HCT116 (cell line): ENCODE results near the gene GOLGA1. TPM values are rescaled to one million over a fixed set of nuclear protein-coding genes. Genes with fewer than 3 reads are reported as not detected.
"Not testable (repeated sequence)": the region's sequence is repeated elsewhere in the genome, so short reads cannot be mapped to it uniquely, and the experiment has no call there.

Source experiments
- ATAC-seq: fragments of 200-7000 bp; cut with Tn5 transposase; 2 replicates; pipeline ENCODE4 v1.9.1; 2020; ENCODE audit warnings: mild to moderate bottlenecking, moderate library complexity
- BruUV-seq: library from RNA; stranded (reverse); fragments of 400-500 nt; replicated peaks from 2 replicates; lab custom pipeline; 2021; lab: Mats Ljungman, UMichigan
- CTCF ChIA-PET: fragments of 300-600 bp; sonication (Branson Sonifier 250); formaldehyde crosslinking; loops from one replicate; lab custom pipeline; 2021; ENCODE audit warnings: antibody characterized with exemption; lab: Charles Lee
- POLR2A ChIA-PET: fragments of 300-600, 350-600 bp; sonication (Branson Sonifier 250); formaldehyde crosslinking; loops from one replicate; lab custom pipeline; 2021; ENCODE audit warnings: antibody characterized with exemption; lab: Charles Lee
- RAD21 ChIA-PET, 2 experiments: fragments of 300-600 bp; sonication (Branson Sonifier 250); formaldehyde crosslinking; loops; one replicate each; lab custom pipeline; 2023; ENCODE audit warnings: low total read pairs in 2 of 2; ENCODE audit not compliant: uncharacterized antibody in 2 of 2, unreplicated experiment in 2 of 2, low non-redundant PET in 1 of 2; lab: Charles Lee
- DNase-seq: peaks from one replicate; pipeline ENCODE4 v3.0.0-alpha.2; 2010; ENCODE audit warnings: low read depth, low spot score
- H2AFZ ChIP-seq: fragments of 200-600 bp; shearing (Covaris generic), sonication (generic); 2 replicates; pipeline ENCODE4 v1.6.1; 2017; ENCODE audit warnings: low read depth, mixed run types, mixed read lengths, antibody characterized with exemption, low read length; ENCODE audit not compliant: poor library complexity, severe bottlenecking
- H3K27ac ChIP-seq: 2 replicates; pipeline ENCODE4 v1.5.1; 2012; ENCODE audit warnings: low read depth, low read length
- H3K27me3 ChIP-seq: fragments of 200-600 bp; sonication (generic); 2 replicates; pipeline ENCODE4 v1.6.1; 2016; ENCODE audit warnings: mixed run types, low read length, mixed read lengths; ENCODE audit not compliant: insufficient read depth
- H3K36me3 ChIP-seq, 2 experiments: fragments of 200-500 bp in 1 of 2; fragments of 200-600 bp in 1 of 2; sonication (Bioruptor generic) in 1 of 2; sonication (generic) in 1 of 2; 2 replicates each; pipeline versions ENCODE4 v1.5.1 to v1.6.1; 2014 to 2016; ENCODE audit warnings: low read length in 2 of 2, inconsistent platforms in 1 of 2, mixed read lengths in 1 of 2, mixed run types in 1 of 2; ENCODE audit not compliant: insufficient read depth in 2 of 2, control insufficient read depth in 1 of 2
- H3K4me1 ChIP-seq, 2 experiments: fragments of 200-600 bp in 1 of 2; sonication (generic) in 1 of 2; 2 replicates each; pipeline versions ENCODE4 v1.5.1 to v1.6.1; 2012 to 2017; ENCODE audit warnings: low read length in 2 of 2, inconsistent platforms in 1 of 2, mild to moderate bottlenecking in 1 of 2, mixed read lengths in 1 of 2, mixed run types in 1 of 2, moderate library complexity in 1 of 2; ENCODE audit not compliant: insufficient read depth in 2 of 2, control insufficient read depth in 1 of 2
- H3K4me2 ChIP-seq: fragments of 200-600 bp; sonication (generic); 2 replicates; pipeline ENCODE4 v1.6.1; 2017; ENCODE audit warnings: mixed run types, low read length, mixed read lengths
- H3K4me3 ChIP-seq, 2 experiments: fragments of 200-600 bp in 1 of 2; sonication (generic) in 1 of 2; replicated peaks in 1 of 2; 2 replicates each; pipeline ENCODE4 v1.5.1; 2011 to 2016; ENCODE audit warnings: low read length in 2 of 2, control low read depth in 1 of 2, low read depth in 1 of 2, mild to moderate bottlenecking in 1 of 2, mixed read lengths in 1 of 2, mixed run types in 1 of 2
- H3K79me2 ChIP-seq: fragments of 200-600 bp; sonication (generic); 2 replicates; pipeline ENCODE4 v1.6.1; 2017; ENCODE audit warnings: mild to moderate bottlenecking, mixed run types, low read length, moderate library complexity, mixed read lengths; ENCODE audit not compliant: insufficient read depth
- H3K9ac ChIP-seq: fragments of 200-600 bp; sonication (generic); 2 replicates; pipeline ENCODE4 v1.6.1; 2016; ENCODE audit warnings: low read length, mixed read lengths
- H3K9me2 ChIP-seq: fragments of 200-600 bp; sonication (generic), shearing (Covaris generic); 2 replicates; pipeline ENCODE4 v1.6.1; 2017; ENCODE audit warnings: mixed run types, mild to moderate bottlenecking, moderate library complexity; ENCODE audit not compliant: insufficient read depth
- H3K9me3 ChIP-seq, 2 experiments: fragments of 200-500 bp in 1 of 2; fragments of 200-600 bp in 1 of 2; sonication (Bioruptor generic) in 1 of 2; sonication (generic) in 1 of 2; 2 replicates each; pipeline ENCODE4 v1.6.1; 2014 to 2017; ENCODE audit warnings: low read length in 2 of 2, mixed read lengths in 2 of 2, inconsistent platforms in 1 of 2, low read depth in 1 of 2, mild to moderate bottlenecking in 1 of 2, mixed run types in 1 of 2, moderate library complexity in 1 of 2; ENCODE audit not compliant: control insufficient read depth in 1 of 2, insufficient read depth in 1 of 2
- H4K20me1 ChIP-seq: fragments of 200-600 bp; sonication (generic), shearing (Covaris generic); 2 replicates; pipeline ENCODE4 v1.6.1; 2017; ENCODE audit warnings: mixed run types, mild to moderate bottlenecking, moderate library complexity; ENCODE audit not compliant: insufficient read depth
- CTCF ChIP-seq, 3 experiments: fragments of 200-600 bp in 1 of 3; sonication (generic) in 1 of 3; IDR thresholded peaks in 2 of 3; conservative IDR thresholded peaks in 1 of 3; 2 replicates each; pipeline ENCODE4 v1.5.1; 2012 to 2017; ENCODE audit warnings: low read depth in 2 of 3, low read length in 2 of 3, antibody characterized with exemption in 1 of 3, borderline replicate concordance in 1 of 3, control low read depth in 1 of 3, mild to moderate bottlenecking in 1 of 3, mixed read lengths in 1 of 3, mixed run types in 1 of 3, moderate library complexity in 1 of 3; ENCODE audit not compliant: insufficient read depth in 1 of 3
- EGR1 ChIP-seq: IDR thresholded peaks from 2 replicates; pipeline ENCODE4 v1.6.1; 2012; ENCODE audit warnings: low read depth
- EZH2phosphoT487 ChIP-seq: fragments of 200-600 bp; IDR thresholded peaks from 2 replicates; pipeline ENCODE4 v1.6.1; 2018; ENCODE audit warnings: antibody characterized with exemption, borderline replicate concordance
- JUND ChIP-seq: IDR thresholded peaks from 2 replicates; pipeline ENCODE4 v1.6.1; 2012
- intact Hi-C: fragments of 100-400 bp; cut with micrococcal nuclease; formaldehyde crosslinking; loops from 2 replicates; pipeline ENCODE4 v1.10.0; 2022
- total RNA-seq: library from RNA; stranded (reverse); gene quantifications from one replicate; pipeline ENCODE4 v1.2.1, GENCODE V29; 2021; ENCODE audit not compliant: unreplicated experiment

The GOLGA1 gene
- total RNA-seq, 1 experiment from 2014 or later: 13.1 TPM

DNA sequence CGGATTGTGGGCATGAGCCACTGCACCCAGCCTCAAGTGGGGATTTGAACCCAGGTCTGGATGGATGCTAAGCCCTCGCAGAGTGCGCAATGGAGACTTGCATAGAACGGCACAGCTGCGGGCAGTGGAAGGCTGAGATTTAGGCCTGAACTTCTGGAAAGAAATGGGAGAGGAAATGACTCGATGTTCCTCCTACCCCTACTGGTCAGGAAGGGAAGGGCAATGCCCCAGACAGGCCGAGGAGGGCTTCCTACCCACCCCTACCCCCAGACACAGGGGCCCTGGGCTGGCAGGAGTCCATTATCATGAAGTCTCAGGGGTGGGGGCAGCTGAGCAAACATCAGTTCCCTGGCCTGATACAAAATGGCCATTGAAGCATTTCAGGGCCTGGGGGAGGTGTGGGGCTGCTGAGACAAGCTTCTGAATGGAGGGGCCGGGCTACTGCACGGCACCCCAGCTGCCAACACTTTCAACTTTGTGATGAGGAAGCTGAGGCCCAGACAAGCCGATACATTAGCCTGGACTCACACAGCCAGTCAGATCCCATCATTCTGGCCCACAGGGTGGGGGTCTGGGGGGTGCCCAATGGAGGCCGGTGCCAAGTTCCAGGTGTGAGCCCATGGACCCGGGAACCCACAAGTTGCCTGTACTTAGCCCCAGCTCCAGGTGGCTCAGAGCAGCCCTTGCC is 101.1 kb downstream of the GOLGA1 start:
- peak overlapping the region; percentile 17; the same call in 1 of the 2 replicates for H3K4me2 ChIP-seq
- H3K9me2 ChIP-seq: no peaks in the 10 kb centered on the region
- ATAC-seq (peak; percentile 65), DNase-seq (peak; percentile 33)
- peaks cover 26 to 48% of the 10 kb centered on the region in 2 experiments for H3K4me1 ChIP-seq
- H2AFZ ChIP-seq: peak overlapping the region; percentile 42
- ChIA-PET POLR2A (interaction anchor here (1.1 to 1.3 kb wide), 3 partner anchors 10 to 402 kb away, joined by 3 to 4 read pairs (median 3); partner anchors contain the start of genes HSPA5 and WDR38), CTCF (interaction anchor here (0.6 to 5.1 kb wide), 23 partner anchors 8 to 304 kb away, joined by 3 to 87 read pairs (median 6); partner anchors contain the start of genes ARPC5L, NR6A1, RPL35 and WDR38), RAD21 (interaction anchor here (1.8 to 1.9 kb wide), 2 partner anchors 13 kb away, joined by 4 to 9 read pairs; partner anchors contain the start of gene WDR38 (in 1 of the 2))
- no peak for TF ChIP-seq EZH2phosphoT487
- TF ChIP-seq EGR1: no peak
- TF ChIP-seq CTCF (IDR thresholded peaks at IDR 0.05 in 2 of 3, conservative IDR thresholded peaks at IDR 0.05 in 1 of 3; ENCODE audit: borderline replicate concordance in 1 of 3, insufficient read depth in 1 of 3, low read depth in 2 of 3, low read length in 2 of 3): peak in 2 of 3 experiments; percentile 66 to 81; a peak in 4 of 6 replicates
- no peak for TF ChIP-seq JUND
- H3K27me3 ChIP-seq: no peaks in the 10 kb centered on the region
- no peak overlapping the region for H3K4me3 ChIP-seq
- H3K9me3 ChIP-seq: no peaks in the 10 kb centered on the region
- H3K27ac ChIP-seq: no peak overlapping the region
- BruUV-seq: no TSS peak
- intact Hi-C loops: no loop called here
- H3K9ac ChIP-seq: no peak overlapping the region
- H4K20me1 ChIP-seq: no peaks in the 10 kb centered on the region
- no peaks in the 10 kb centered on the region for H3K79me2 ChIP-seq
- no peaks in the 10 kb centered on the region for H3K36me3 ChIP-seq

DNA sequence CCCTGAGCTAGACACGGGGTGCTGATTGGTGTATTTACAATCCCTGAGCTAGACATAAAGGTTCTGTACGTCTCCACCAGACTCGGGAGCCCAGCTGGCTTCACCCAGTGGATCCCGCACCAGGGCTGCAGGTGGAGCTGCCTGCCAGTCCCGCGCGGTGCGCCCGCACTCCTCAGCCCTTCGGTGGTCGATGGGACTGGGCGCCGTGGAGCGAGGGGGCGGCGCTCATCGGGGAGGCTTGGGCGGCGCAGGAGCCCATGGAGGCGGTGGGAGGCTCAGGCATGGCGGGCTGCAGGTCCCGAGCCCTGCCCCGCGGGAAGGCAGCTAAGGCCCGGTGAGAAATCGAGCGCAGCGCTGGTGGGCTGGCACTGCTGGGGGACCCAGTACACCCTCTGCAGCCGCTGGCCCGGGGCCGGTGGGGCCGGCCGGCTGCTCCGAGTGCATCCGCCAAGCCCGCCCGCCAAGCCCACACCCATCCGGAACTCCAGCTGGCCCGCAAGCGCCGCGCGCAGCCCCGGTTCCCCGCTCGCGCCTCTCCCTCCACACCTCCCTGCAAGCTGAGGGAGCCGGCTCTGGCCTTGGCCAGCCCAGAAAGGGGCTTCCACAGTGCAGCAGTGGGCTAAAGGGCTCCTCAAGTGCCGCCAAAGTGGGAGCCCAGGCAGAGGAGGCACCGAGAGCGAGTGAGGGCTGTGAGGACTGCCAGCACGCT is 102.2 kb downstream of the GOLGA1 start:
- ChIA-PET POLR2A (interaction anchor here (1.0 to 1.5 kb wide), 2 partner anchors 14 to 17 kb away, joined by 3 to 5 read pairs; no protein-coding TSS in a partner anchor), CTCF (interaction anchor here (1.6 to 5.1 kb wide), 7 partner anchors 10 to 68 kb away, joined by 3 to 87 read pairs (median 8); partner anchors contain the start of genes NR6A1 and WDR38)
- H3K27me3 ChIP-seq, H3K36me3 ChIP-seq, BruUV-seq, intact Hi-C loops, H2AFZ ChIP-seq, H3K4me3 ChIP-seq, DNase-seq, RAD21 ChIA-PET, H3K9ac ChIP-seq, H3K9me3 ChIP-seq, H3K4me2 ChIP-seq, H3K9me2 ChIP-seq, H4K20me1 ChIP-seq, H3K27ac ChIP-seq, H3K79me2 ChIP-seq, ATAC-seq: not testable (repeated sequence)
- peaks cover 37 to 58% of the 10 kb centered on the region in 2 experiments for H3K4me1 ChIP-seq

- BruUV-seq, H3K9ac ChIP-seq, H3K27ac ChIP-seq, H3K79me2 ChIP-seq, H3K9me2 ChIP-seq, H3K4me3 ChIP-seq, RAD21 ChIA-PET, H3K4me2 ChIP-seq, H4K20me1 ChIP-seq, H3K27me3 ChIP-seq, DNase-seq, H2AFZ ChIP-seq, H3K36me3 ChIP-seq, ATAC-seq, H3K9me3 ChIP-seq, intact Hi-C loops: not testable (repeated sequence)
- H3K4me1 ChIP-seq: peaks cover 43 to 61% of the 10 kb centered on the region in 2 experiments
- ChIA-PET POLR2A (interaction anchor here (1.0 to 1.5 kb wide), 2 partner anchors 14 to 18 kb away, joined by 3 to 5 read pairs; no protein-coding TSS in a partner anchor), CTCF (interaction anchor here (1.6 to 2.4 kb wide), 2 partner anchors 10 to 15 kb away, joined by 3 to 8 read pairs; partner anchors contain the start of gene WDR38)
Measured at GRCh38 chr9:124838132-124838531, 102.8 kb downstream of the GOLGA1 start.
